Prostate gland (tissue), 2 donors: Measurements from ENCODE around the gene NEK4.

Experiments used
- POLR2A ChIP-seq: fragments of 450-650 bp; IDR thresholded peaks from one replicate; pipeline ENCODE4 v1.6.1; 2016; ENCODE audit warnings: antibody characterized with exemption, mild to moderate bottlenecking
- POLR2AphosphoS5 ChIP-seq: sonication (generic); formaldehyde crosslinking; IDR thresholded peaks from one replicate; pipeline ENCODE4 v1.6.1; 2017; ENCODE audit warnings: antibody characterized with exemption
- TF ChIP-seq, protein P1 (sequence below), 4 experiments: fragments of 200-600 bp in 2 of 4; fragments of 450-650 bp in 2 of 4; sonication (generic) in 2 of 4; IDR thresholded peaks; 1 replicate in 3 of 4; 2 replicates in 1 of 4; pipeline ENCODE4 v1.5.1; 2016 to 2019; ENCODE audit warnings: antibody characterized with exemption in 4 of 4, mild to moderate bottlenecking in 2 of 4, moderate library complexity in 2 of 4

- TF ChIP-seq, protein P1, sequence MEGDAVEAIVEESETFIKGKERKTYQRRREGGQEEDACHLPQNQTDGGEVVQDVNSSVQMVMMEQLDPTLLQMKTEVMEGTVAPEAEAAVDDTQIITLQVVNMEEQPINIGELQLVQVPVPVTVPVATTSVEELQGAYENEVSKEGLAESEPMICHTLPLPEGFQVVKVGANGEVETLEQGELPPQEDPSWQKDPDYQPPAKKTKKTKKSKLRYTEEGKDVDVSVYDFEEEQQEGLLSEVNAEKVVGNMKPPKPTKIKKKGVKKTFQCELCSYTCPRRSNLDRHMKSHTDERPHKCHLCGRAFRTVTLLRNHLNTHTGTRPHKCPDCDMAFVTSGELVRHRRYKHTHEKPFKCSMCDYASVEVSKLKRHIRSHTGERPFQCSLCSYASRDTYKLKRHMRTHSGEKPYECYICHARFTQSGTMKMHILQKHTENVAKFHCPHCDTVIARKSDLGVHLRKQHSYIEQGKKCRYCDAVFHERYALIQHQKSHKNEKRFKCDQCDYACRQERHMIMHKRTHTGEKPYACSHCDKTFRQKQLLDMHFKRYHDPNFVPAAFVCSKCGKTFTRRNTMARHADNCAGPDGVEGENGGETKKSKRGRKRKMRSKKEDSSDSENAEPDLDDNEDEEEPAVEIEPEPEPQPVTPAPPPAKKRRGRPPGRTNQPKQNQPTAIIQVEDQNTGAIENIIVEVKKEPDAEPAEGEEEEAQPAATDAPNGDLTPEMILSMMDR (IDR thresholded peaks at IDR 0.05) = no peak
- TF ChIP-seq POLR2A = no peak
- no peak for TF ChIP-seq POLR2AphosphoS5
Measured at GRCh38 chr3:52790337-52790736, 19.6 kb upstream of the NEK4 start.
